K562 (cell line): Measurements from ENCODE around the gene ELMOD1.

Experiments
- ARNT ChIP-seq, 2 experiments: fragments of 450-650 bp; IDR thresholded peaks; 2 replicates each; pipeline ENCODE4 v1.6.1; 2016; ENCODE audit warnings: mild to moderate bottlenecking in 1 of 2
- CHD2 ChIP-seq: IDR thresholded peaks from 2 replicates; pipeline ENCODE4 v1.6.1; 2011; ENCODE audit warnings: low read depth, low read length
- CREB1 ChIP-seq, 2 experiments: sonication (generic) in 1 of 2; formaldehyde crosslinking in 1 of 2; IDR thresholded peaks; 2 replicates each; pipeline versions ENCODE4 v1.6.1 to v1.8.0; 2012 to 2022; ENCODE audit warnings: inconsistent platforms in 1 of 2, mild to moderate bottlenecking in 1 of 2, missing genetic modification reagents in 1 of 2, moderate library complexity in 1 of 2
- EZH2 ChIP-seq: IDR thresholded peaks from 2 replicates; pipeline ENCODE4 v1.6.1; 2012; ENCODE audit warnings: low read depth, mild to moderate bottlenecking, inconsistent platforms, low read length, borderline replicate concordance
- KLF10 ChIP-seq: fragments of 250-450 bp; sonication (Bioruptor Pico); IDR thresholded peaks from 2 replicates; pipeline ENCODE4 v1.6.1; 2021; ENCODE audit warnings: matching md5 sums
- MTA1 ChIP-seq: fragments of 450-650 bp; IDR thresholded peaks from 2 replicates; pipeline ENCODE4 v1.6.1; 2017; ENCODE audit warnings: borderline replicate concordance
- NFYB ChIP-seq: IDR thresholded peaks from 2 replicates; pipeline ENCODE4 v1.6.1; 2011; ENCODE audit warnings: mild to moderate bottlenecking, moderate library complexity; ENCODE audit not compliant: insufficient read length; ENCODE audit errors: extremely low read depth
- POLR2A ChIP-seq: fragments of 450-650 bp; conservative IDR thresholded peaks from 2 replicates; pipeline ENCODE4 v1.6.1; 2016
- USF1 ChIP-seq: sonication (generic); formaldehyde crosslinking; IDR thresholded peaks from 2 replicates; pipeline ENCODE4 v1.9.0; 2022; ENCODE audit warnings: mild to moderate bottlenecking, missing genetic modification reagents
- ZBTB8A ChIP-seq: fragments of 450-650 bp; IDR thresholded peaks from 2 replicates; pipeline ENCODE4 v1.6.1; 2018; ENCODE audit warnings: mild to moderate bottlenecking, moderate library complexity; ENCODE audit not compliant: partially characterized antibody
- ZNF134 ChIP-seq: fragments of 250-450 bp; sonication (Bioruptor Pico); conservative IDR thresholded peaks from 2 replicates; pipeline ENCODE4 v1.4.0; 2020
- TF ChIP-seq, protein P1 (sequence below), 3 experiments: IDR thresholded peaks in 2 of 3; conservative IDR thresholded peaks in 1 of 3; 2 replicates each; pipeline ENCODE4 v1.5.1; 2011 to 2012; ENCODE audit warnings: low read length in 3 of 3, mild to moderate bottlenecking in 3 of 3, control low read depth in 2 of 3, improper control_type of control experiment in 1 of 3, inconsistent platforms in 1 of 3, low read depth in 1 of 3, mixed read lengths in 1 of 3, moderate library complexity in 1 of 3; ENCODE audit not compliant: insufficient read depth in 2 of 3
- TF ChIP-seq, protein P2 (sequence below): sonication (generic); formaldehyde crosslinking; IDR thresholded peaks from 2 replicates; pipeline ENCODE4 v1.8.0; 2022; ENCODE audit warnings: missing genetic modification reagents, mild to moderate bottlenecking, moderate library complexity, borderline replicate concordance
- TF ChIP-seq, protein P3 (sequence below): fragments of 450-650 bp; IDR thresholded peaks from 2 replicates; pipeline ENCODE4 v1.6.1; 2016

GRCh38 chr11:107583629-107584195 is 7.2 kb upstream of the ELMOD1 start:
- TF ChIP-seq, protein P1, sequence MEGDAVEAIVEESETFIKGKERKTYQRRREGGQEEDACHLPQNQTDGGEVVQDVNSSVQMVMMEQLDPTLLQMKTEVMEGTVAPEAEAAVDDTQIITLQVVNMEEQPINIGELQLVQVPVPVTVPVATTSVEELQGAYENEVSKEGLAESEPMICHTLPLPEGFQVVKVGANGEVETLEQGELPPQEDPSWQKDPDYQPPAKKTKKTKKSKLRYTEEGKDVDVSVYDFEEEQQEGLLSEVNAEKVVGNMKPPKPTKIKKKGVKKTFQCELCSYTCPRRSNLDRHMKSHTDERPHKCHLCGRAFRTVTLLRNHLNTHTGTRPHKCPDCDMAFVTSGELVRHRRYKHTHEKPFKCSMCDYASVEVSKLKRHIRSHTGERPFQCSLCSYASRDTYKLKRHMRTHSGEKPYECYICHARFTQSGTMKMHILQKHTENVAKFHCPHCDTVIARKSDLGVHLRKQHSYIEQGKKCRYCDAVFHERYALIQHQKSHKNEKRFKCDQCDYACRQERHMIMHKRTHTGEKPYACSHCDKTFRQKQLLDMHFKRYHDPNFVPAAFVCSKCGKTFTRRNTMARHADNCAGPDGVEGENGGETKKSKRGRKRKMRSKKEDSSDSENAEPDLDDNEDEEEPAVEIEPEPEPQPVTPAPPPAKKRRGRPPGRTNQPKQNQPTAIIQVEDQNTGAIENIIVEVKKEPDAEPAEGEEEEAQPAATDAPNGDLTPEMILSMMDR (IDR thresholded peaks at IDR 0.05 in 2 of 3, conservative IDR thresholded peaks at IDR 0.05 in 1 of 3; ENCODE audit: insufficient read depth in 2 of 3, low read depth in 1 of 3, low read length in 3 of 3), result no peak
- no peak for TF ChIP-seq ZBTB8A
- TF ChIP-seq CHD2, result no peak
- TF ChIP-seq, protein P2, sequence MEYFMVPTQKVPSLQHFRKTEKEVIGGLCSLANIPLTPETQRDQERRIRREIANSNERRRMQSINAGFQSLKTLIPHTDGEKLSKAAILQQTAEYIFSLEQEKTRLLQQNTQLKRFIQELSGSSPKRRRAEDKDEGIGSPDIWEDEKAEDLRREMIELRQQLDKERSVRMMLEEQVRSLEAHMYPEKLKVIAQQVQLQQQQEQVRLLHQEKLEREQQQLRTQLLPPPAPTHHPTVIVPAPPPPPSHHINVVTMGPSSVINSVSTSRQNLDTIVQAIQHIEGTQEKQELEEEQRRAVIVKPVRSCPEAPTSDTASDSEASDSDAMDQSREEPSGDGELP (CRISPR knock-in tag), result no peak
- TF ChIP-seq POLR2A, result no peak
- TF ChIP-seq, protein P3, sequence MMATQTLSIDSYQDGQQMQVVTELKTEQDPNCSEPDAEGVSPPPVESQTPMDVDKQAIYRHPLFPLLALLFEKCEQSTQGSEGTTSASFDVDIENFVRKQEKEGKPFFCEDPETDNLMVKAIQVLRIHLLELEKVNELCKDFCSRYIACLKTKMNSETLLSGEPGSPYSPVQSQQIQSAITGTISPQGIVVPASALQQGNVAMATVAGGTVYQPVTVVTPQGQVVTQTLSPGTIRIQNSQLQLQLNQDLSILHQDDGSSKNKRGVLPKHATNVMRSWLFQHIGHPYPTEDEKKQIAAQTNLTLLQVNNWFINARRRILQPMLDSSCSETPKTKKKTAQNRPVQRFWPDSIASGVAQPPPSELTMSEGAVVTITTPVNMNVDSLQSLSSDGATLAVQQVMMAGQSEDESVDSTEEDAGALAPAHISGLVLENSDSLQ, result no peak
- no peak for TF ChIP-seq USF1 (CRISPR knock-in tag)
- TF ChIP-seq ZNF134 (CRISPR knock-in tag), result no peak
- no peak for TF ChIP-seq ARNT (IDR thresholded peaks at IDR 0.05)
- TF ChIP-seq CREB1 (IDR thresholded peaks at IDR 0.05), result no peak
- TF ChIP-seq CREB1 (CRISPR knock-in tag; IDR thresholded peaks at IDR 0.05), result no peak
- TF ChIP-seq NFYB, result no peak
- no peak for TF ChIP-seq EZH2
- no peak for TF ChIP-seq KLF10 (CRISPR knock-in tag)
- TF ChIP-seq MTA1, result no peak
